HUES64 (cell line): ENCODE results near the gene TMPRSS11D. TPM values are rescaled to one million over a fixed set of nuclear protein-coding genes. Genes with fewer than 3 reads are reported as not detected.

Source experiments
- H3K27ac ChIP-seq: 2 replicates; pipeline ENCODE4 v1.7.0; 2013; ENCODE audit warnings: low read depth, low read length, inconsistent platforms
- H3K27me3 ChIP-seq: 2 replicates; pipeline ENCODE4 v1.6.1; 2013; ENCODE audit warnings: mild to moderate bottlenecking, low read length; ENCODE audit not compliant: insufficient read depth
- H3K36me3 ChIP-seq: 2 replicates; pipeline ENCODE4 v1.6.1; 2013; ENCODE audit warnings: mild to moderate bottlenecking, low read length; ENCODE audit not compliant: insufficient read depth
- H3K4me1 ChIP-seq: 2 replicates; pipeline ENCODE4 v1.6.1; 2013; ENCODE audit warnings: mild to moderate bottlenecking, low read length, moderate library complexity; ENCODE audit not compliant: insufficient read depth
- H3K4me3 ChIP-seq: 2 replicates; pipeline ENCODE4 v1.5.1; 2013; ENCODE audit warnings: mild to moderate bottlenecking, low read length, moderate library complexity
- H3K9ac ChIP-seq: 2 replicates; pipeline ENCODE4 v1.6.1; 2013; ENCODE audit warnings: mild to moderate bottlenecking, low read depth, low read length
- H3K9me3 ChIP-seq: 2 replicates; pipeline ENCODE4 v1.6.1; 2013; ENCODE audit warnings: low read depth, low read length; ENCODE audit not compliant: insufficient read depth
- WGBS: fragments of 150-250, 120-280 bp; methylation state at CpG from one replicate; pipeline ENCODE4 v1.1.7; 2013; ENCODE audit warnings: missing lambda C conversion rate; 5-methylcytosine and 5-hydroxymethylcytosine counted together
- polyA plus RNA-seq, 2 experiments: library from polyadenylated mRNA; stranded (reverse); fragments of 50-300 nt; gene quantifications; one replicate each; pipeline ENCODE4 v1.2.3, GENCODE V29; 2013

TMPRSS11D gene, protein sequence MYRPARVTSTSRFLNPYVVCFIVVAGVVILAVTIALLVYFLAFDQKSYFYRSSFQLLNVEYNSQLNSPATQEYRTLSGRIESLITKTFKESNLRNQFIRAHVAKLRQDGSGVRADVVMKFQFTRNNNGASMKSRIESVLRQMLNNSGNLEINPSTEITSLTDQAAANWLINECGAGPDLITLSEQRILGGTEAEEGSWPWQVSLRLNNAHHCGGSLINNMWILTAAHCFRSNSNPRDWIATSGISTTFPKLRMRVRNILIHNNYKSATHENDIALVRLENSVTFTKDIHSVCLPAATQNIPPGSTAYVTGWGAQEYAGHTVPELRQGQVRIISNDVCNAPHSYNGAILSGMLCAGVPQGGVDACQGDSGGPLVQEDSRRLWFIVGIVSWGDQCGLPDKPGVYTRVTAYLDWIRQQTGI
- polyA plus RNA-seq (2013, experiment 1 of 2) = not detected
- polyA plus RNA-seq (2013, experiment 2 of 2) = not detected

DNA sequence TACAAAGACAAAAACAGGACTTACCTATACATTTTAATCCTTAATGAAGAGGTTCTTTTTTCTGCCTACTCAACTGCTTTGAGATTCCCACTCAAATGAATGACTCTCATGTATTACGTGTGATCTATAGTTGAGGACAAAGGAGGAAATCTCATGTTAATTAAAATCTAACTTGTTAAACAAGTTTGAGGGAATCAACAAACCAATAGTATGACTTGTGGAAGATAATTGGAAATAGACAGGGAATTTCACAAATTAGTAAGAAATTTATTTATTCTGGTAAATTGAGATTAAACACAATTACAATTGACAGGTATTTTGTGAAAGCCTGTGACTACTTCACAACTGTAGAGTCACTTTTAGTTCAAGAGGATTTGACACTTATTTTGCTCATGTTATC, at the start of gene TMPRSS11D:
TMPRSS11D (minus strand) TSS at position 101 of the 400 bp plus-strand sequence; CDS start at position 32, 69 bp downstream.
- Histone ChIP-seq H3K27me3 (no peaks in the 10 kb centered on the region), H3K9ac (no peak within 1 kb of the TSS), H3K36me3 (no peaks in the 10 kb centered on the region), H3K9me3 (no peaks in the 10 kb centered on the region), H3K4me3 (no peak within 1 kb of the TSS), H3K27ac (no peak within 1 kb of the TSS), H3K4me1 (peaks cover 17% of the 10 kb centered on the region; the same call in 1 of the 2 replicates)
- WGBS = 80% methylated on average over 1 of the region's 1 CpG

DNA sequence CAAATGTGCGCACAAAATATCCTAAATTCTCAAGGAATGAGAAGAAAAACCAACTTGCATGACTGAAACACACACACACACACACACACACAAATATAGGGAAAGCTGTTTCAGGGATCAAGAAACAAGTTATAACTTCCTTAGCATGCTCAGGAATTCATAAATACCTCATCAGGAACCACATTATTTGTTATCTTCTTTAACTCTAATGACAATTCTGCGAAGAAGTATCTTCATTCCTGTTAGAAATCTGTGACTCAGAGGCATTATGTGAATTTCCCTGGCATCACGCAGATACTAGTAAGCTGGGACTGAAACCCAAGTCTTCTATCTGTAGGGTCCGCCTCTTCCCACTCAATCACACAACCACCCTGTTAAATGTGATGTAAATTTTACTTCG, 49.2 kb upstream of the TMPRSS11D start:
- Histone ChIP-seq H3K27ac (no peak overlapping the region), H3K9ac (no peak overlapping the region), H3K36me3 (no peaks in the 10 kb centered on the region), H3K9me3 (no peaks in the 10 kb centered on the region), H3K4me1 (peaks cover 12% of the 10 kb centered on the region), H3K4me3 (no peak overlapping the region), H3K27me3 (no peaks in the 10 kb centered on the region)
- 92% methylated on average over 3 of the region's 5 CpGs for WGBS

DNA sequence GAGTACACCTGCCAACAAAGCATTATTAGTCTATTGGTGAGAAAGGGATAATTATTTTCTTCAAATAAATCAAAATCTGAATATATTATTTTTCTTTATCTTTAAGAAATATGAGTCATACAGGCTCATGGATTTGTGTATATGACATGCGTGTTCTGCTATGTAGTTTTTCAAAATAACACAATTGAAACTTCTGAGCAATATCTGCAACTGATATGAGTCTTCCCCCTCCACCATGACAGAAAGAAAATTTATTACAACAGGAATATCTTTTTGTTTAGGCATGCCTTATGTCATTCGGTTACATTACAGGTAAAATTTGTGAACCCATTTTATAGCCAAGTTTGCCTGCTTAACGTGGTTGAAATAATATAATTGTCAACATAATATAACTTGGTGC, 47.5 kb upstream of the TMPRSS11D start:
- Histone ChIP-seq H3K4me1 (peaks cover 12% of the 10 kb centered on the region), H3K36me3 (no peaks in the 10 kb centered on the region), H3K4me3 (no peak overlapping the region), H3K27ac (no peak overlapping the region), H3K9ac (no peak overlapping the region), H3K27me3 (no peaks in the 10 kb centered on the region), H3K9me3 (no peaks in the 10 kb centered on the region)
- 100% methylated on average over 1 of the region's 3 CpGs for WGBS

DNA sequence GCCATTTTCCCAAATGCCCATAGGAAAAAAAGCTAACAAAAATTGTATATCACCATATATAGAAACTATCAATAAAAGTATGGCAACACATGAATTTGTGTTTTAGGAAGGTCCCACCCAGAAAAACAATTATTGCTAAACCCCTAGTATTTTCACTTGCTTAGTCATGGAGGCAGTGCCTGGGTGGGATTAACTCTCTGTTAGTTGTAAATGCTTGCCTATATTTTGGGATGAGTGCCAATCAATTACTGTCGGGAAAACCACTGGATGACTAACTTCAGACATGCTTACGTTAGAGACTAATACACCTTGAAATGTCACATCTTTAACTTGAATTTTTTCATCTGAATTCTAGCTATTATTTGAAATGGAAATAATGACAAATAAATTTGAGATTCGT, 45.6 kb upstream of the TMPRSS11D start:
- Histone ChIP-seq H3K27ac (no peak overlapping the region), H3K27me3 (no peaks in the 10 kb centered on the region), H3K4me3 (no peak overlapping the region), H3K9me3 (no peaks in the 10 kb centered on the region), H3K36me3 (no peaks in the 10 kb centered on the region), H3K4me1 (peaks cover 5% of the 10 kb centered on the region), H3K9ac (no peak overlapping the region)
- 97% methylated on average over 3 of the region's 3 CpGs for WGBS

DNA sequence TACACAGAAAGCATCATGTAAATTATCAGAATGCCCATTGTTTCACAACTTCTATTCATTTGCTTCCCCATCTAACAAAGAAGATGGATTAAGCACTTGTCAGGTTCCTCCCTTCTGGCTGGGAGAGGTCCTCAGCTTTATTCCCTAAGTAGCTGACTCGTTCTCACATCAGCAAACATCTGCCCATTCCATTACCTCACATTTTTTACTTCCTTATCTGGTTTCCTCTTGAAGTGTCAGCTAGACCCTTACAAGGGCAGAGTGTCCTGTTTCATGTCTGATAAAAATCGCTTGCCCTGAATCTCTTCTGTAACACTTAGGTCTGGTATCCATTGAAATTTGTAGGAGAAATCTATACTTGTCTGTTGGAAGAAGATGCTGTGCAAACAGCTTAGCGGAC, 44.7 kb upstream of the TMPRSS11D start:
- 85% methylated on average over 3 of the region's 3 CpGs for WGBS

DNA sequence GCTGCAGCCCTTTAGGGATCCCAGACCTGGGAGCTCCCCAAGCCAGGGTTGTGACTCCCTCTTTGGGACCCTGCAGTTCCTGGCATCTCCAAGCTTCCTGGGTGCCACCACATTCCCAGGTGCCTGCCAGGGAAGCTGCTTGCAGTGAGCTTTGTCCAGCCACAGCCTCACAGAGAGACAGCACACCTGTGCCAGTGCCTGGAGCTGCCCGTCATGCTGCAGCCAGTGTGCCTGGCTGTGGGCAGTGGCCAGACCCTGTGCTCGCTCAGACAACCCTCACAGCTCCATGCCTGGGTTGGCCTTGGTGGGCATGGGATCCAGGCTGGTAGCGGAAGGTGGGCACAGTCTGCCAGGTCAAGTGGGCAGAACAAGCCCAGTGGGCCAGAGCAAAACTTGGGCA, 43.4 kb upstream of the TMPRSS11D start:
- H3K9me3 ChIP-seq = no peaks in the 10 kb centered on the region
- H3K36me3 ChIP-seq = no peaks in the 10 kb centered on the region
- no peaks in the 10 kb centered on the region for H3K4me1 ChIP-seq
- H3K4me3 ChIP-seq = no peak overlapping the region
- H3K27ac ChIP-seq = no peak overlapping the region
- 93% methylated on average over 3 of the region's 3 CpGs for WGBS
- no peak overlapping the region for H3K9ac ChIP-seq
- H3K27me3 ChIP-seq = no peaks in the 10 kb centered on the region

More for the DNA sequence above, 44.7 kb upstream of the TMPRSS11D start:
- no peaks in the 10 kb centered on the region for H3K9me3 ChIP-seq
- H3K4me1 ChIP-seq = no peaks in the 10 kb centered on the region
- no peaks in the 10 kb centered on the region for H3K27me3 ChIP-seq
- no peak overlapping the region for H3K9ac ChIP-seq
- no peaks in the 10 kb centered on the region for H3K36me3 ChIP-seq
- H3K4me3 ChIP-seq = no peak overlapping the region
- no peak overlapping the region for H3K27ac ChIP-seq

DNA sequence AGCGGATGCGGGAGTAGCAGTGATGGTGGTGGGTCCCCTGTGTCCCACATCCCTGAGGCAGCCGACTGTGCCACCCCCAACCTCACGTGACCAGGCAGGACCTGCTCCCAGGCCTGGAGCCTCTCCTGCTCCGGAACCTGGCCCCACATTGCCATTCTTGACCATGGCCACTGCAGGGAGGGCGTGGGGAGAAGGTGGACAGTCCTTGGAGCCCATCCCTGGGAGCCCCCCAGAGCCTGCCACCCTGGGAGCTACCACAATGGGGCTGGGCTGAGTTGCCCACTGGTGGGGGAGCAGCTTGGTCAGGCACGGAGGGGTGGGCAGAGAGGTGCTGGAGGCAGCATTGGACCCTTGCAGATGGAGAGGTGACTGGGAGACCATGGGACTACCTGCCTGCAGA, 42.7 kb upstream of the TMPRSS11D start:
- no peak overlapping the region for H3K4me3 ChIP-seq
- H3K36me3 ChIP-seq = no peaks in the 10 kb centered on the region
- no peak overlapping the region for H3K27ac ChIP-seq
- no peaks in the 10 kb centered on the region for H3K4me1 ChIP-seq
- H3K9ac ChIP-seq = no peak overlapping the region
- no peaks in the 10 kb centered on the region for H3K27me3 ChIP-seq
- 93% methylated on average over 7 of the region's 7 CpGs for WGBS
- no peaks in the 10 kb centered on the region for H3K9me3 ChIP-seq

DNA sequence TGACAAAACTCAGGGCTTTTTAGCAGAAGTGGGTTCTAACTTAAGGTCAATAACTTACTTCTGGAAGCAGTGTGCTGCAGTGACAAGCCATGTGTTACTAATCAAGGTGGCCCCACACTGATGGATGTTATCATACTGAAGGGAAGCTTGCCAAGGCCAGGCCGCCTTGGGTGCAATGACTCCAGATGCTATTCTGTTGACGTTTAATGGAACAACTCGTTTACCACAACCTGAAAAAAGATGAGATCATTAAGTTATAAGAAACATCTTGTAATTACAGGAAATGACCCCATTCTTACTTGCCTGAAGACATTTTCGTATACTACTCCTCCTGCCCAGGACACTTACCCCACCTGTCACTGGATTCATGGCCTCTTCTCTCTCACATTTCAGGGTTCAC, 38.9 kb upstream of the TMPRSS11D start:
- H3K27ac ChIP-seq = no peak overlapping the region
- no peaks in the 10 kb centered on the region for H3K27me3 ChIP-seq
- H3K4me3 ChIP-seq = no peak overlapping the region
- H3K9me3 ChIP-seq = no peaks in the 10 kb centered on the region
- H3K36me3 ChIP-seq = no peaks in the 10 kb centered on the region
- 95% methylated on average over 3 of the region's 4 CpGs for WGBS
- H3K4me1 ChIP-seq = no peaks in the 10 kb centered on the region
- H3K9ac ChIP-seq = no peak overlapping the region

DNA sequence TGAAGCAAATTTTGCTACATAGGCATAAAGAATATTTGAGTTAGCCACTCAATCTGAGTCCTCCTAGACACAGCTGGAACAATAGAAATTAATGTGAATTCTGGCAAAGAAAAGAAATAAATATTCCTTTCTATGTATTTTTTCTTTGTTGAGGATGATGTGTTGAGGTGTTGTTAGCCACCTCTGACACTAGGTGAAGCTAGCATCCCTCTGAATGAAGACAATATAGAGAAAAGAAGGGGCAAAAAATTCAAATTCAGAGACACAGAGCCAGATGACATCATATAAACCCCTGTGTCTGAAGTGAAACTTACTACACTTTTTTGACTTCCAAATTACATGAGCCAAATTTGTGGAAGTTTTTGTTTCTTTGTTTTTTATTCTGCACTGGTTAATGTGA, 34.6 kb upstream of the TMPRSS11D start:
- Histone ChIP-seq H3K4me3 (no peak overlapping the region), H3K27ac (no peak overlapping the region), H3K36me3 (no peaks in the 10 kb centered on the region), H3K4me1 (no peaks in the 10 kb centered on the region), H3K9me3 (no peaks in the 10 kb centered on the region), H3K9ac (no peak overlapping the region), H3K27me3 (no peaks in the 10 kb centered on the region)

DNA sequence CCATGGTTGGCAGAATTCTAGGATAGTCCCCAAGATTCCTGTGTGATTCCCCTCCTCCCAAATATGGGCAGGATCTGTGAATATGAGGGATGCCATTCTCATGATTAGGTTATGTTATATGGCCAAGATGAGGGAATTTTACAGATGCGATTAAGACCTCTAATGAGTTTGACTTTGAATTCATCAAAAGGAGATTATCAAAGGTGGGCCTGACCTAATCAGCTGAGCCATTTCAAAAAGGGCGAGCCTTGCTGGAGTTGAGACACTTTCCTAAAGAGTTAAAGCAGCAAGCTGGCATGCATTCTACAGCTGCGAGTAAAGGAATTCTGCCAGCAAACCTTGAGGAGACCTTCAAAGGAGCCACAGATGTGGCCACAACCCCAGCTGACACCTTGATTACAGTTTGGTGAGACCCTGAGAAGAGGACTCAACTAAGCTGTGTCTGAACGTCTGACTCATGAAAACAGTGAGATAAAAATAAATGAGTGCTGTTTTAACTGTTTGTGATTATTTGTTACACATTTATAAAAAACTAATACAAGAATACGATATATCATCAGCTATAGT, 31.7 kb upstream of the TMPRSS11D start:
- H3K27me3 ChIP-seq = no peaks in the 10 kb centered on the region
- H3K36me3 ChIP-seq = no peaks in the 10 kb centered on the region
- no peak overlapping the region for H3K4me3 ChIP-seq
- no peaks in the 10 kb centered on the region for H3K4me1 ChIP-seq
- WGBS = 89% methylated on average over 5 of the region's 5 CpGs
- H3K9ac ChIP-seq = no peak overlapping the region
- no peaks in the 10 kb centered on the region for H3K9me3 ChIP-seq
- no peak overlapping the region for H3K27ac ChIP-seq

DNA sequence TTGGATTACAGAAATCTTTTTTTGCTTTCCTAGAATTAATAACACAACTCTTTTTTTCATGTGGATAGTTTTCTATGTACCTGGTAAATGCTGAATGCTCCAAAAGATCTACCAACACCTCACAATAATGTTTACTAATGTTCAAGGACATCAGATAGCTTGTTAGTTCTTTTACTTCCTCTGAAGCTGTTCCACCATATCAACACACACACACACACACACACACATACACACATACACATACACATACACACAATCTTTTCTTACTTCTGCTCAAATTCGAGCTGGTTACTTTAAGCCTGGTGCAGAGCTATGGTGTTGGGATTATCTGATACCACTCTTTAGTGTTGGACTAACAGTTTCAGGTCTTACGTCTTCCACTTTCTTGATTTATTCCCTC, 28.3 kb upstream of the TMPRSS11D start:
- 89% methylated on average over 1 of the region's 2 CpGs for WGBS
- no peaks in the 10 kb centered on the region for H3K36me3 ChIP-seq
- H3K9ac ChIP-seq = no peak overlapping the region
- no peak overlapping the region for H3K4me3 ChIP-seq
- H3K9me3 ChIP-seq = no peaks in the 10 kb centered on the region
- no peaks in the 10 kb centered on the region for H3K4me1 ChIP-seq
- no peaks in the 10 kb centered on the region for H3K27me3 ChIP-seq
- no peak overlapping the region for H3K27ac ChIP-seq
